Measurements from ENCODE around the gene SCN8A.

SCN8A gene

DNA sequence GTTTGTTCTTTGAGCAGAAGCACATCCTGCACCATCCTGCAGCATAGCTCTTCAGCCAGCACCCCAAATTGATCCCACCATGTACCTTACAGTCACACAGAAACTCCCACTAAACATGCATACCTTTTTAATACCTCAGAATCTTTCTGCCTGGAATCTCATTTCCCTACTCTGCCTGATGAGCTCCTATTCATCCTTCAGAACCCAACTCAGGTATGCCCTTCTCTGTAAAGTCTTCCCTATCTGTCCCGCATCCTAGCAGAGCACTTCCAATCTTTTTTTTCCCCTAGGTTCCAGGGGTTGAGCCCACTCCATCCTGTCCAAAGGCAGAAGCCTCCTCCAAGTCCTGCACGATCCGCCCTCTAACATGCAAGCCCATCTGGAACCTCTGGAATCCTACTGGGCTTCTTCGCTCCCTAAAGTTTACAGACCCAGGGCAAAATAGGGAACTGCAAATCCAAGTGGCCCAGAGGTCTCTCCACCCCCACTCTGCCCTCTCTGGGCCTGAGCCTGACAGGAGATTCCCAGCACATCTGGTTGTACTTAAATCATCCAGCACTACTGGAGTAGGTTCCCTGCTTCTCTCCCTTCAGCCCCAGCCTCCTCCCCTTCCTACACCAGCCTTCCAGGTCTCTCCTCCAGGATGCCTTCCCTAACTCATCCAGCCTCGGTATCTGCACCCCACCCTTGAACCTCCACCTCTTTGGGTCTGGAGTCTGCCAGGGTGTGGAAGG is 261.5 kb downstream of the SCN8A start:
- no peak for DNase-seq (ENCODE audit: low read depth)

DNA sequence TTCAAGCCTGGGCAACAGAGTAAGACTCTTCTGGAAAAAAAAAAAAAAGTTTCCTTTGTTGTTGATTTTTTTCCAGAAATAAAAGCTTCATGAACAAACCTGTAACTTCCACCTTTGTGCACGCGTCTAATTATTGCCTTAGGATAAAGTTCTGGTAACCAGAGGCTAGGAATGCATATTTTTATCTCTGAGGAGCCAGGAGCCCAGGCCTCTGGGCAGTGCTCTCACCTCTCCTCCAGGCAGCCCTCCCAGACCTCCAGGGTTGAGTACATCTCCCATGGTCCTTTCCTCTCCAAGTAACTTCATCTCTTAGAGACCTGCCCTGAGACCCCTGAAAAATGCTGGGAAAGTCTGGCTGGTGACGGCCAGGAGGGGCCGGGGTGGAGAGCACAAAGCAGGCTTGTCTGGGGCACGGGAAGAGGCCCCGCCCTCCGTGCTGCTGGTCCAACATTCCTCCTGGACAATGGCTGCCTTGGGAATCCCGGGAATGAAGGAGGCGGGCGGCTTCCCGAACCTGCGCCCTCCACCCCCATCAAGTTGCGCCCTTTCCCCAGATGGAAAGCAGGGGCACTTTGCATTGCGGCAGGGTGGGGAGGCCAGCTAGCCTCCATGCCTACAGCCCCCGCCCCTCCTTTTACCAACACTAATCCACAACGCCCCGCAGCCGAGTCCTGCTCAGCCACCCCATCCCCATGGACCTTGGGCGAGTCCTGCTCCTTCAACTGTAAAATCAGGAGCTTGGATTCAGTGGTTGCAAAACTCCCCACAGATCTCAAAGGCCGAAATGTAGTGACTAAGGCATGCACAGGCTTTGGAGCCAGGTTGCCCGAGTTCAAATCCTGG is 264.8 kb downstream of the SCN8A start:
- DNase-seq (ENCODE audit: low read depth): no peak

DNA sequence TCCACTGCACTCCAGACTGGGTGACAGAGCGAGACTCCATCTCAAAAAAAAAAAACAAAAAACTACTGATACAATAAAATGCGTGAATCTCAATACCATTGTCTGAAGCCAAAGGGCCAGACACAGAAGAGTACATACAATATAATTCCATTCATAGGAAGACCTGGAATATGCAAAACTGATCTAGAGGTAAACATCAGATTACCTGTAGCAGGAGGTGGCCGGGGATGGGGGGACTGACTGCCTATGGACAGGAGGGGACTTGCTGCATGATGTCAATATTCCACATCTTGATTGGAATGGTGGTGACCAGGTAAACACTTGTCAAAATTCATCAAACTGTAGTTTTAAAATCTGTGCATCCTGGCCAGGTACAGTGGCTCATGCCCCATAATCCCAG is 270.0 kb downstream of the SCN8A start:
- no peak for DNase-seq (ENCODE audit: low read depth)
